ENCODE data around the gene CAT. TPM values are rescaled to one million over a fixed set of nuclear protein-coding genes. Genes with fewer than 3 reads are reported as not detected.

The CAT gene
- total RNA-seq, 1 donor from 2014 or later: 259 TPM

DNA sequence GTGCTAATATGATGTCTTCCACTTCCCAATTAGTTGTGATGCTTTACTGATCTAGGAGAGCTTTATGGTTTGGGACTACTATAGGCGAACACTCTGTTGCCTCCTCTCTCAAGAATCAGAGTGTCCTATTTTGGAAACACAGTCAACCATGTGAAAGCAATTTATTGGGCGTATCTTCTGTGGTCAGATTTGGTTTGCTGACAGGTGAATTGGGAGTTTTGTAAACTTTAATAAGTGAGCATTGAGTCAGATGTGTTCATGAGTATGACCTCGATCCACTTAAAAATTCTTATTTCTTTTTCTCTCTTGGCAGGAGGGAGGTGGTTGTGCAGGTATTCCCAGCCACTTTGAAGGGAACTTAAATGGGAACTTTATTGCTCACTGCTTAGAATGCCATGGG, 4.4 kb downstream of the CAT start:
- Histone ChIP-seq H3K27me3 (ENCODE audit: low read depth) (no peaks in the 10 kb centered on the region), H3K36me3 (no peaks in the 10 kb centered on the region), H3K9me3 (no peaks in the 10 kb centered on the region), H3K4me3 (no peak overlapping the region), H3K4me1 (peaks cover 73% of the 10 kb centered on the region), H3K27ac (no peak overlapping the region)
- intact Hi-C loops (cut with DNase I): no loop called here
- ATAC-seq (no peak), DNase-seq (no peak)
- TF ChIP-seq, protein P1, sequence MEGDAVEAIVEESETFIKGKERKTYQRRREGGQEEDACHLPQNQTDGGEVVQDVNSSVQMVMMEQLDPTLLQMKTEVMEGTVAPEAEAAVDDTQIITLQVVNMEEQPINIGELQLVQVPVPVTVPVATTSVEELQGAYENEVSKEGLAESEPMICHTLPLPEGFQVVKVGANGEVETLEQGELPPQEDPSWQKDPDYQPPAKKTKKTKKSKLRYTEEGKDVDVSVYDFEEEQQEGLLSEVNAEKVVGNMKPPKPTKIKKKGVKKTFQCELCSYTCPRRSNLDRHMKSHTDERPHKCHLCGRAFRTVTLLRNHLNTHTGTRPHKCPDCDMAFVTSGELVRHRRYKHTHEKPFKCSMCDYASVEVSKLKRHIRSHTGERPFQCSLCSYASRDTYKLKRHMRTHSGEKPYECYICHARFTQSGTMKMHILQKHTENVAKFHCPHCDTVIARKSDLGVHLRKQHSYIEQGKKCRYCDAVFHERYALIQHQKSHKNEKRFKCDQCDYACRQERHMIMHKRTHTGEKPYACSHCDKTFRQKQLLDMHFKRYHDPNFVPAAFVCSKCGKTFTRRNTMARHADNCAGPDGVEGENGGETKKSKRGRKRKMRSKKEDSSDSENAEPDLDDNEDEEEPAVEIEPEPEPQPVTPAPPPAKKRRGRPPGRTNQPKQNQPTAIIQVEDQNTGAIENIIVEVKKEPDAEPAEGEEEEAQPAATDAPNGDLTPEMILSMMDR (IDR thresholded peaks at IDR 0.05): no peak

GRCh38 chr11:34444428-34444827, 5.7 kb downstream of the CAT start:
- Histone ChIP-seq H3K4me3 (no peak overlapping the region), H3K27ac (no peak overlapping the region), H3K27me3 (ENCODE audit: low read depth) (no peaks in the 10 kb centered on the region), H3K9me3 (no peaks in the 10 kb centered on the region), H3K4me1 (peaks cover 81% of the 10 kb centered on the region), H3K36me3 (peaks cover 6% of the 10 kb centered on the region)
- DNase-seq: no peak
- TF ChIP-seq, protein P1 (IDR thresholded peaks at IDR 0.05): no peak
- no peak for ATAC-seq
- intact Hi-C loops (cut with DNase I): no loop called here

DNA sequence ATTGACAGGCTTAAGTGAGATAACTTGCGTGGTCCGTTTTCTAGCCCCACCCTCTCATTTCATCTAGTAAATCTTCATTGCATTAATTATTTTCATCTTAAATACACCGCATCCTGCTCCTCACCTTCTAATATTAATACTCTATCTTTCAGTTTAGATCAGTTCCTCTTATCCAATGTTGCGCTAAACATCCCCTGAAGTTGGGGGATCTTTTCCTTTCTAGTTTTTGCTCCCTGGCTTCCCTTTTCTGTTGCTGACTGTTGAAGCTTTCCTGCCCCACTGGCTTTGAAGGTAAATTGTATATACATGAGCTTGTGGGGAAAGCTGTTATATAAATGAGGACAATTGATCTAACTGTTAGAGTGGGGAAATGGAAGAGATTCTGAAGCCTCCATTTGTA, 7.2 kb downstream of the CAT start:
- TF ChIP-seq, protein P1 (IDR thresholded peaks at IDR 0.05): no peak
- DNase-seq (no peak), ATAC-seq (no peak)
- Histone ChIP-seq H3K27ac (no peak overlapping the region), H3K9me3 (no peaks in the 10 kb centered on the region), H3K4me1 (peaks cover 74% of the 10 kb centered on the region), H3K4me3 (no peak overlapping the region), H3K36me3 (peaks cover 21% of the 10 kb centered on the region), H3K27me3 (ENCODE audit: low read depth) (no peaks in the 10 kb centered on the region)
- intact Hi-C loops (cut with DNase I): no loop called here

DNA sequence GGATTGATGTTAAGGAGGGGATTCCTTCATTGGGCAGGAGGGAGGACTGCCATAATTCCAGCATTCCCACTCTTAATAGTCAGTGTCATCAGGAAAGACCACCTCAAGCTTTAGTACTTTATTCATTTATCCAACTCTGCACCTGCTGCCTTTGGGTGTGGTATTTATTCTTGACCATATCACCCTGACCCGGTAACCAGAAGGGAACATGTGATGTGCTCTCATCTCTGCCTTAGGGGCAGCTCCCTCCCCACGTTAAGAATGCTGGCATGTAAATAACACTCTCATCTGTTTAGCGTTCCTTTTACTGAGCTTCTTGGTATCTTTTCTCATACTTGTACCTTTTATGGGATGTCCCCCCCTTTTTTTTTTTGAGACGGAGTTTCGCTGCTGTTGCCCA, 7.7 kb downstream of the CAT start:
- Histone ChIP-seq H3K36me3 (peaks cover 25% of the 10 kb centered on the region), H3K27me3 (ENCODE audit: low read depth) (no peaks in the 10 kb centered on the region), H3K9me3 (no peaks in the 10 kb centered on the region), H3K4me1 (peaks cover 71% of the 10 kb centered on the region), H3K27ac (no peak overlapping the region), H3K4me3 (no peak overlapping the region)
- TF ChIP-seq, protein P1 (IDR thresholded peaks at IDR 0.05): no peak
- intact Hi-C loops (cut with DNase I): no loop called here
- DNase-seq (no peak), ATAC-seq (no peak)

GRCh38 chr11:34447044-34447443, 8.3 kb downstream of the CAT start:
- TF ChIP-seq, protein P1 (IDR thresholded peaks at IDR 0.05): no peak
- no peak overlapping the region for H3K27ac ChIP-seq
- H3K4me3 ChIP-seq: no peak overlapping the region
- H3K36me3 ChIP-seq: peaks cover 32% of the 10 kb centered on the region
- intact Hi-C loops (cut with DNase I): no loop called here
- no peak for ATAC-seq
- no peaks in the 10 kb centered on the region for H3K9me3 ChIP-seq
- no peaks in the 10 kb centered on the region for H3K27me3 ChIP-seq (ENCODE audit: low read depth)
- DNase-seq: no peak
- H3K4me1 ChIP-seq: peaks cover 66% of the 10 kb centered on the region
